DND-41 (cell line): ENCODE measurements around the gene PTOV1.

ENCODE experiments used
- CTCF ChIP-seq: IDR thresholded peaks from 2 replicates; pipeline ENCODE4 v1.5.1; 2012; ENCODE audit warnings: borderline replicate concordance, low read length, moderate library complexity, mild to moderate bottlenecking; ENCODE audit not compliant: poor library complexity, severe bottlenecking; ENCODE audit errors: extremely low read depth
- EZH2 ChIP-seq: IDR thresholded peaks from 3 replicates; pipeline ENCODE4 v1.6.1; 2012; ENCODE audit warnings: borderline replicate concordance, low read depth, mild to moderate bottlenecking, moderate library complexity, low read length, inconsistent platforms; ENCODE audit not compliant: severe bottlenecking

DNA sequence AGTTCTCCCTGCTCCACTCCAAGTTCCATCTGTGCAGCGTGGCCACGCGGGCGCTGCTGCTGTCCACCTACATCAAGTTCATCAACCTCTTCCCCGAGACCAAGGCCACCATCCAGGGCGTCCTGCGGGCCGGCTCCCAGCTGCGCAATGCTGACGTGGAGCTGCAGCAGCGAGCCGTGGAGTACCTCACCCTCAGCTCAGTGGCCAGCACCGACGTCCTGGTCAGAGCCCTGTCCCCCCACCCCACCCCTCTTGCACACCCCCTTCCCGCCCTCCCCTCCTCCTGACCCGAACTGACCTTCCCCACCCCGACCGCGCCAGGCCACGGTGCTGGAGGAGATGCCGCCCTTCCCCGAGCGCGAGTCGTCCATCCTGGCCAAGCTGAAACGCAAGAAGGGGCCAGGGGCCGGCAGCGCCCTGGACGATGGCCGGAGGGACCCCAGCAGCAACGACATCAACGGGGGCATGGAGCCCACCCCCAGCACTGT is 49.5 kb upstream of the PTOV1 start:
- TF ChIP-seq CTCF (no peak), EZH2 (no peak)
